ENCODE results near the gene KRTAP5-9. TPM values are rescaled to one million over a fixed set of nuclear protein-coding genes. Genes with fewer than 3 reads are reported as not detected.
"Not testable (repeated sequence)": the region's sequence is repeated elsewhere in the genome, so short reads cannot be mapped to it uniquely, and the experiment has no call there.

KRTAP5-9 gene
- total RNA-seq, 4 donors from 2014 or later = not detected

GRCh38 chr11:71525938-71526495 is 22.2 kb upstream of the KRTAP5-9 start:
- intact Hi-C loops (cut with DNase I; ENCODE audit: low total_unique reads) = no loop called here
- TF ChIP-seq CTCF (IDR thresholded peaks at IDR 0.05) (no peak), POLR2A (IDR thresholded peaks at IDR 0.05) (no peak)
- no peaks in the 10 kb centered on the region for H3K4me1 ChIP-seq
- no peak overlapping the region for H3K27ac ChIP-seq
- DNase-seq = no peak
- H3K27me3 ChIP-seq = no peaks in the 10 kb centered on the region
- no peaks in the 10 kb centered on the region for H3K36me3 ChIP-seq
- no peak overlapping the region for H3K4me3 ChIP-seq
- no peaks in the 10 kb centered on the region for H3K9me3 ChIP-seq

- DNase-seq; H3K4me3 ChIP-seq; intact Hi-C loops (cut with DNase I; ENCODE audit: low total_unique reads); H3K27ac ChIP-seq; H3K36me3 ChIP-seq; H3K27me3 ChIP-seq; H3K4me1 ChIP-seq; H3K9me3 ChIP-seq: not testable (repeated sequence)
Measured at GRCh38 chr11:71526796-71527575, 21.2 kb upstream of the KRTAP5-9 start, which contains the start of gene KRTAP5-7. TSS of gene KRTAP5-7 (plus strand) at chr11:71527267. CDS start at chr11:71527301, 34 bp downstream.

- H3K27ac ChIP-seq = no peak overlapping the region
- DNase-seq = no peak
- intact Hi-C loops (cut with DNase I; ENCODE audit: low total_unique reads) = no loop called here
- no peak overlapping the region for H3K4me3 ChIP-seq
- H3K27me3 ChIP-seq = no peaks in the 10 kb centered on the region
- no peaks in the 10 kb centered on the region for H3K4me1 ChIP-seq
- no peak for TF ChIP-seq CTCF (IDR thresholded peaks at IDR 0.05)
- TF ChIP-seq POLR2A (IDR thresholded peaks at IDR 0.05) = no peak
- no peaks in the 10 kb centered on the region for H3K36me3 ChIP-seq
- no peaks in the 10 kb centered on the region for H3K9me3 ChIP-seq
Measured at GRCh38 chr11:71527576-71528210, 20.5 kb upstream of the KRTAP5-9 start.

- no peak for DNase-seq
- Histone ChIP-seq H3K36me3 (no peaks in the 10 kb centered on the region), H3K4me3 (no peak overlapping the region), H3K4me1 (no peaks in the 10 kb centered on the region), H3K27me3 (no peaks in the 10 kb centered on the region), H3K27ac (no peak overlapping the region), H3K9me3 (no peaks in the 10 kb centered on the region)
- intact Hi-C loops (cut with DNase I; ENCODE audit: low total_unique reads) = no loop called here
- TF ChIP-seq CTCF (IDR thresholded peaks at IDR 0.05) (no peak), POLR2A (IDR thresholded peaks at IDR 0.05) (no peak)
Measured at GRCh38 chr11:71530602-71531001, 17.6 kb upstream of the KRTAP5-9 start.

- Histone ChIP-seq H3K27ac (no peak overlapping the region), H3K36me3 (no peaks in the 10 kb centered on the region), H3K27me3 (no peaks in the 10 kb centered on the region), H3K4me3 (no peak overlapping the region), H3K4me1 (no peaks in the 10 kb centered on the region), H3K9me3 (no peaks in the 10 kb centered on the region)
- TF ChIP-seq POLR2A (IDR thresholded peaks at IDR 0.05) = no peak
- TF ChIP-seq CTCF (IDR thresholded peaks at IDR 0.05) = no peak
- DNase-seq = no peak
- intact Hi-C loops (cut with DNase I; ENCODE audit: low total_unique reads) = no loop called here
Measured at GRCh38 chr11:71532036-71532610, 16.1 kb upstream of the KRTAP5-9 start.

- intact Hi-C loops (cut with DNase I; ENCODE audit: low total_unique reads); H3K4me1 ChIP-seq; H3K27ac ChIP-seq; H3K4me3 ChIP-seq; DNase-seq; H3K27me3 ChIP-seq; H3K36me3 ChIP-seq; H3K9me3 ChIP-seq: not testable (repeated sequence)
Measured at GRCh38 chr11:71534711-71535608, 13.3 kb upstream of the KRTAP5-9 start.
